Mesendoderm (in vitro differentiated cells): ENCODE results near the gene CEP85.
"Not testable (repeated sequence)": the region's sequence is repeated elsewhere in the genome, so short reads cannot be mapped to it uniquely, and the experiment has no call there.

Source experiments
- DNase-seq: peaks from one replicate; pipeline ENCODE4 v3.0.0; 2013
- H2AK5ac ChIP-seq: 2 replicates; pipeline ENCODE4 v1.6.1; 2013; ENCODE audit warnings: low read length, inconsistent platforms
- H2BK120ac ChIP-seq: 2 replicates; pipeline ENCODE4 v1.6.1; 2013; ENCODE audit warnings: low read depth, mild to moderate bottlenecking, low read length, moderate library complexity, mixed read lengths
- H2BK15ac ChIP-seq: replicated peaks from 2 replicates; pipeline ENCODE4 v1.6.1; 2013; ENCODE audit warnings: low read depth, mild to moderate bottlenecking, moderate library complexity
- H2BK5ac ChIP-seq: 2 replicates; pipeline ENCODE4 v1.6.1; 2013; ENCODE audit warnings: low read length, inconsistent platforms
- H3K18ac ChIP-seq: 2 replicates; pipeline ENCODE4 v1.6.1; 2013; ENCODE audit warnings: mild to moderate bottlenecking, low read length, mixed read lengths
- H3K23ac ChIP-seq: one replicate; pipeline ENCODE4 v1.6.1; 2013; ENCODE audit warnings: low read length
- H3K27ac ChIP-seq: 2 replicates; pipeline ENCODE4 v1.5.1; 2013; ENCODE audit warnings: low read depth, mild to moderate bottlenecking, inconsistent platforms, low read length, moderate library complexity
- H3K27me3 ChIP-seq: 2 replicates; pipeline ENCODE4 v1.6.1; 2013; ENCODE audit warnings: low read length, control low read depth, mild to moderate bottlenecking, inconsistent platforms; ENCODE audit not compliant: insufficient read depth, poor library complexity
- H3K36me3 ChIP-seq: 2 replicates; pipeline ENCODE4 v1.6.1; 2013; ENCODE audit warnings: low read length, inconsistent platforms; ENCODE audit not compliant: control insufficient read depth, insufficient read depth
- H3K4ac ChIP-seq: one replicate; pipeline ENCODE4 v1.6.1; 2013; ENCODE audit warnings: low read depth, mild to moderate bottlenecking, low read length, moderate library complexity
- H3K4me1 ChIP-seq: 2 replicates; pipeline ENCODE4 v1.6.1; 2013; ENCODE audit warnings: low read depth, low read length, inconsistent platforms; ENCODE audit not compliant: control insufficient read depth
- H3K4me2 ChIP-seq: 2 replicates; pipeline ENCODE4 v1.6.1; 2013; ENCODE audit warnings: low read length
- H3K4me3 ChIP-seq: 2 replicates; pipeline ENCODE4 v1.5.1; 2013; ENCODE audit warnings: mild to moderate bottlenecking, low read length
- H3K56ac ChIP-seq: one replicate; pipeline ENCODE4 v1.6.1; 2013; ENCODE audit warnings: low read length
- H3K79me1 ChIP-seq: 2 replicates; pipeline ENCODE4 v1.6.1; 2013; ENCODE audit warnings: low read length, inconsistent platforms
- H3K79me2 ChIP-seq: 2 replicates; pipeline ENCODE4 v1.6.1; 2013; ENCODE audit warnings: mild to moderate bottlenecking, low read length; ENCODE audit not compliant: control insufficient read depth, insufficient read depth
- H3K9ac ChIP-seq: 2 replicates; pipeline ENCODE4 v1.6.1; 2013; ENCODE audit warnings: low read length, inconsistent platforms
- H4K5ac ChIP-seq: one replicate; pipeline ENCODE4 v1.6.1; 2013; ENCODE audit warnings: low read length
- H4K8ac ChIP-seq: one replicate; pipeline ENCODE4 v1.6.1; 2013; ENCODE audit warnings: low read depth, mild to moderate bottlenecking, control low read depth, low read length, moderate library complexity
- WGBS: extraction: QIAGEN DNeasy Blood & Tissue Kit; methylation state at CpG from one replicate; pipeline ENCODE4 v1.1.7; 2013; ENCODE audit warnings: low lambda C conversion rate, missing lambda C conversion rate; ENCODE audit not compliant: insufficient coverage; ENCODE audit errors: extremely low coverage; 5-methylcytosine and 5-hydroxymethylcytosine counted together

Gene CEP85

DNA sequence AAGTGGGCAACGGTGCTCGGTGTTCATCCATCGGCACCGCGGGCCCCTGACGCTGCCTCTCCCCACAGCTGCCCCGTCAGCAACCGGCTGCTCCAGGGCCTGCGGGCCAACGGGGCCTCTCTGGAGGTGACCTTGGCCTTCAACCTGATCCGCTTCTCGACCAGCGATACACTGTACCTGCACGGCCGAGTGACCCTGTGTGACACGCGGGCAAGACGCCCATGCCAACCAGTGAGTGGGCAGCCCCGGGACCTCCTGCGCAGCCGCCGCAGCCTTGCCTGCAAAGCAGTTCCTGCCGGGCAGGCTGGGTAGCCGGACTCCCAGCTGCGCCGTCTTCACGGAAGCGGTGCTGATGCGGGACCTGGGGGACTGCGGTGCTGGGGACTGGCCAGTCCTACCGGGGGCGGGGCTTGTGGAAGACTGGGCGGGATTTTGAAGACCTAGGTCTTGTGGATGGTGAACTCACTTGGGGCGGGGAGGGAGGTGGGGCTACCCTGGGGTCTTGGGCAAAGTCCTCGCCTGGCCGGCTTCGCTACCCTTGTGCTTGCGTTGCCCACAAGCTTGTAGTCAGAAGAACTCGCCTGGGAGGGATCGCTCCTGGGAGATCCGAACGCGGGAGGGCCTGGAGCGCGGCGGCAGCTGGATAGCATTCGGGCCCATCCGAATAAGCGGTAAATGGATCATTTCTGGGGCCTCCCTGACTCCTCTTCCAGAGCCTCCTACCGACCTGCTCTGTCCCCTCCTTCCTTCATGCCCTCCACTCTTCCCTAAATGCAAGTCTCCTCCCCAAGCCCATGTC is 8.8 kb upstream of the CEP85 start:
- H3K9ac ChIP-seq, result peak overlapping the region; percentile 70
- no peak overlapping the region for H4K8ac ChIP-seq
- H3K4ac ChIP-seq, result no peak overlapping the region
- peak overlapping the region; percentile 80 for H3K4me2 ChIP-seq
- peak overlapping the region; percentile 85 for H3K56ac ChIP-seq
- H3K4me3 ChIP-seq, result peak overlapping the region; percentile 39
- H4K5ac ChIP-seq, result no peak overlapping the region
- no peak overlapping the region for H3K27ac ChIP-seq
- no peak overlapping the region for H3K18ac ChIP-seq
- H2BK15ac ChIP-seq, result no peak overlapping the region
- no CpG with 5 or more reads among the region's 50 CpGs for WGBS
- no peak overlapping the region for H2BK5ac ChIP-seq
- no peaks in the 10 kb centered on the region for H3K27me3 ChIP-seq
- no peaks in the 10 kb centered on the region for H3K79me2 ChIP-seq
- no peak overlapping the region for H2BK120ac ChIP-seq
- no peaks in the 10 kb centered on the region for H3K36me3 ChIP-seq
- peak; percentile 89 for DNase-seq
- H3K4me1 ChIP-seq, result no peaks in the 10 kb centered on the region
- no peaks in the 10 kb centered on the region for H3K79me1 ChIP-seq
- H3K23ac ChIP-seq, result peak overlapping the region; percentile 66
- H2AK5ac ChIP-seq, result no peak overlapping the region

DNA sequence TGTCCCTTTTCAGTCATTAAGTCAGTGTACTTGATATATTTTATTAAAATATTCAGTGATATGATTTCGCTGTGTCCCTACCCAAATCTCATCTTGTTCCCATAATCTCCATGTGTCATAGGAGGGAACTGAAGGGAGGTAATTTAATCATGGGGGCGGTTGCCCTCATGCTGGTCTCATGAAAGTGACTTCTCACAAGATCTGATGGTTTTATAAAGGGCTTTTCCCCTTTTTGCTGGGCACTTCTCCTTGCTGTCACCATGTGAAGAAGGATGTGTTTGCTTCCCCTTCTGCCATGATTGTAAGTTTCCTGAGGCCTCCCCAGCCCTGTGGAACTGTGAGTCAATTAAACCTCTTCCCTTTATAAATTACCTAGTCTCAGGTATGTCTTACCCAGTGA is 3.3 kb upstream of the CEP85 start:
- not testable (repeated sequence) for H2AK5ac ChIP-seq, H2BK5ac ChIP-seq, H4K8ac ChIP-seq, H3K4me3 ChIP-seq, H3K27ac ChIP-seq, H3K79me2 ChIP-seq, H3K18ac ChIP-seq, H2BK15ac ChIP-seq, H3K23ac ChIP-seq, H4K5ac ChIP-seq, H3K79me1 ChIP-seq, H3K4ac ChIP-seq, H2BK120ac ChIP-seq, H3K4me2 ChIP-seq, H3K9ac ChIP-seq, H3K56ac ChIP-seq, H3K36me3 ChIP-seq, H3K4me1 ChIP-seq, DNase-seq, H3K27me3 ChIP-seq
- no CpG with 5 or more reads among the region's 2 CpGs for WGBS

DNA sequence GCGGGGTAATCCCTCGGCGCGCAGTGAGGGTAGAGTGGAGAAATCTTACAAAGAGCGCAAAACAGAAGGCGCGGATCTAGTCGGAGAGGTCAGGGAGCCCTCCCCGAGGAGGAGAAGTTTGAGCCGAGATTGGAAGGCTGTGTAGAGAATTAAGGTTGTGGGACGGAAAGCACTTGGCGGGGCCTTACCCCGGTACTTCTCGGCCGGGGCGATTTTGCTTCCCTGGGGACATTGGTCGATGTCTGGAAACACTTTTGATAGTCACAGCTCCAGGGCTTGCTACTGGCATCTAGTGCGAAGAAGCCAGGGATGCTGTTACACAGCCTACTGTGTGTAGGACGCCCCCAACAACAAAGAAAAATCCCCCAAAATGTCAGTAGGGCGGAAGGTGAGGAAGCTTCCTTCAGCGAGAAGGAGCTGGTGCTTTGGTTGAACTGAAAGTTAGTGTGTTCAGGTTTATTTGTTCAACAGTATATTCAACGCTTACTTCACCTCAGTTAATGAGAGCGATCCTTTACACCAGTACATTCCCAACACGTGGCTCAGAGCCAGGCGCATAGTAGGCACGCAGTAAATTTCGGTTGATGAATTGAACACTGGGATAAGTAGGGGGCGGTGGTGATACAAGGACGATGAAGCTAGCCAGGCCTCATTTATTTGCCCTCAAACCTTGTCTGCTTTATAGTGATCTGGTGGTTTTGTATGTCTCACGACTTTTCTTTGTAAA is 807 bp downstream of the CEP85 start:
- H3K18ac ChIP-seq, result no peak overlapping the region
- H2BK120ac ChIP-seq, result no peak overlapping the region
- no peaks in the 10 kb centered on the region for H3K27me3 ChIP-seq
- H3K79me1 ChIP-seq, result peaks cover 10% of the 10 kb centered on the region
- peak overlapping the region; percentile 100 for H3K56ac ChIP-seq
- peaks cover 3% of the 10 kb centered on the region for H3K4me1 ChIP-seq
- peak overlapping the region; percentile 99 for H3K4me3 ChIP-seq
- peak overlapping the region; percentile 13 for H2AK5ac ChIP-seq
- DNase-seq, result peak; percentile 57
- peak overlapping the region; percentile 99 for H3K9ac ChIP-seq
- no peaks in the 10 kb centered on the region for H3K36me3 ChIP-seq
- H3K4ac ChIP-seq, result no peak overlapping the region
- no CpG with 5 or more reads among the region's 30 CpGs for WGBS
- peak overlapping the region; percentile 2 for H3K27ac ChIP-seq
- no peak overlapping the region for H4K8ac ChIP-seq
- H3K4me2 ChIP-seq, result peak overlapping the region; percentile 80
- no peak overlapping the region for H2BK5ac ChIP-seq
- peak overlapping the region; percentile 99 for H3K23ac ChIP-seq
- no peak overlapping the region for H4K5ac ChIP-seq
- H2BK15ac ChIP-seq, result no peak overlapping the region
- peaks cover 32% of the 10 kb centered on the region for H3K79me2 ChIP-seq

DNA sequence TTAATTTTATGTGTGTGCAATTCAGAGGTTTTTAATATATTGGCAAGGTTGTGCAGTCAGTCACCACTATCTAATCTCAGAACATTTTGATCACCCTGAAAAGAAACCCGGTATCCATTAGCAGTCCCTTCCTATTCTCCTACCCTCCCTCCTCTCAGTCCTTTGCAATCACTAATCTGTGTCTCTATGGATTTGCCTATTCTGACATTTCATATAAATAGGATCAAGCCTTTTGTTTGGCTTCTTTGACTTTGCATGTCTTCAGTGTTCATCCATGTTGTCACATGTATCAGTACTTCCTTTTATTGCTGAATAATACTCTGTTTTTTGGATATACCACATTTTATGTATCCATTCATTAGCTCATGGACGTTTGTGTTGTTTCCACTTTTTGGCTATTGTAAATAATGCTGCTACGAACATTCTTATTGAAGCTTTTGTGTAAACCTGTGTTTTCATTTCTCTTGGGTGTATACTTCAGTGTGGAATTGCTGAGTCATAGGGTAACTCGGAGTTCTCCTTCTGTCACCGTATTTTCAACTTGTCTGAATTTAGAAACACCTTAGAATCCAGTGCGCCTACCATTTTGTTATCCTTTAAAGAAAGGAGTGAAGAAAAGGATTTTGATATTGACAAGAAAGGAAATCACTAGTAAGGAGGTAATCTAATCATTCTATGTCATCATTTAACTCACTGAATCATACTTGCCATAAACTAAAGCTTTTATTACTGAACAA is 3.4 kb downstream of the CEP85 start:
- no peak overlapping the region for H3K4ac ChIP-seq
- no peak overlapping the region for H4K8ac ChIP-seq
- no peaks in the 10 kb centered on the region for H3K36me3 ChIP-seq
- H2BK5ac ChIP-seq, result no peak overlapping the region
- H3K4me1 ChIP-seq, result peaks cover 3% of the 10 kb centered on the region
- no peak overlapping the region for H4K5ac ChIP-seq
- no peak overlapping the region for H2BK15ac ChIP-seq
- H3K79me1 ChIP-seq, result peaks cover 12% of the 10 kb centered on the region
- H2AK5ac ChIP-seq, result no peak overlapping the region
- no peaks in the 10 kb centered on the region for H3K27me3 ChIP-seq
- H3K4me2 ChIP-seq, result no peak overlapping the region
- H3K4me3 ChIP-seq, result no peak overlapping the region
- no peak for DNase-seq
- no peak overlapping the region for H3K27ac ChIP-seq
- no peak overlapping the region for H3K23ac ChIP-seq
- WGBS, result no CpG with 5 or more reads among the region's 6 CpGs
- H3K79me2 ChIP-seq, result peaks cover 32% of the 10 kb centered on the region
- no peak overlapping the region for H3K9ac ChIP-seq
- no peak overlapping the region for H3K56ac ChIP-seq
- no peak overlapping the region for H3K18ac ChIP-seq
- H2BK120ac ChIP-seq, result no peak overlapping the region

DNA sequence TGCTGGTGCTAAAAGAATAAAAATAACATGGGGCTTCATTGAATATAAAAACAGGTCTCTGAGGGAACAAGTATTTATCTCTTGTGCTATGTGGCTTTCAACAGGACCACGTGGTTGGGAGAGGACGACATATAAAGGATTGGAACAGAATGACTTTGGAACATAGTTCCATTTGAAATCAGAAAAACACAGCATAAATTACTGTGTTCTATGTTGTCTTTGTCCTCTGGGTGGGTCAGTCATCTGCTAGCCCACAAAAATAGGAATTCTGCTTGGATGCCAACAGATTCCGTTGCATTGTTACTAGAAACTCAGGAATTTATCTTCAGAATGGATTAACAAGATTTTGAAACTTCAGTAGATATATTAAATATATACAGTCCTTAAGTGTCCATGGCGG is 5.9 kb downstream of the CEP85 start:
- Histone ChIP-seq H3K79me2 (peaks cover 30% of the 10 kb centered on the region), H3K36me3 (no peaks in the 10 kb centered on the region), H3K18ac (no peak overlapping the region), H3K9ac (no peak overlapping the region), H4K5ac (no peak overlapping the region), H2BK5ac (no peak overlapping the region), H3K4me3 (no peak overlapping the region), H2BK15ac (no peak overlapping the region), H3K79me1 (peaks cover 10% of the 10 kb centered on the region), H3K4me2 (no peak overlapping the region), H4K8ac (no peak overlapping the region), H3K4ac (no peak overlapping the region), H3K27me3 (no peaks in the 10 kb centered on the region), H3K56ac (no peak overlapping the region), H3K4me1 (peaks cover 3% of the 10 kb centered on the region), H3K27ac (no peak overlapping the region), H3K23ac (no peak overlapping the region), H2BK120ac (no peak overlapping the region), H2AK5ac (no peak overlapping the region)
- no CpG with 5 or more reads among the region's 4 CpGs for WGBS
- no peak for DNase-seq
